Osteocyte (in vitro differentiated cells): Measurements from ENCODE around the gene CTNS. TPM values are rescaled to one million over a fixed set of nuclear protein-coding genes. Genes with fewer than 3 reads are reported as not detected.
A peak's percentile ranks its signal among the peaks of the same experiment; 100 is the strongest.

Source experiments
- DNase-seq: peaks from one replicate; pipeline ENCODE4 v3.0.0; 2021; ENCODE audit warnings: mixed read lengths; ENCODE audit not compliant: unreplicated experiment; ENCODE audit errors: extremely low spot score
- H3K27ac Mint-ChIP-seq: one replicate; pipeline ENCODE4 v1.8.0; 2021; ENCODE audit warnings: mild to moderate bottlenecking, mixed read lengths; ENCODE audit not compliant: unreplicated experiment
- H3K27me3 Mint-ChIP-seq: one replicate; pipeline ENCODE4 v1.8.0; 2021; ENCODE audit warnings: mixed read lengths; ENCODE audit not compliant: unreplicated experiment
- H3K36me3 Mint-ChIP-seq: one replicate; pipeline ENCODE4 v1.8.0; 2021; ENCODE audit warnings: mixed read lengths; ENCODE audit not compliant: unreplicated experiment
- H3K4me1 Mint-ChIP-seq: one replicate; pipeline ENCODE4 v1.8.0; 2021; ENCODE audit warnings: mixed read lengths; ENCODE audit not compliant: unreplicated experiment
- H3K4me3 Mint-ChIP-seq: one replicate; pipeline ENCODE4 v1.8.0; 2021; ENCODE audit warnings: mild to moderate bottlenecking, moderate library complexity, mixed read lengths; ENCODE audit not compliant: unreplicated experiment
- H3K9me3 Mint-ChIP-seq: one replicate; pipeline ENCODE4 v1.8.0; 2021; ENCODE audit warnings: mixed read lengths; ENCODE audit not compliant: unreplicated experiment
- CTCF ChIP-seq: fragments of 200-600 bp; sonication (generic); IDR thresholded peaks from 2 replicates; pipeline ENCODE4 v1.5.0; 2021; ENCODE audit warnings: antibody characterized with exemption, mild to moderate bottlenecking, moderate library complexity
- total RNA-seq: library from RNA; stranded (reverse); gene quantifications from 2 replicates; pipeline ENCODE4 v1.2.1, GENCODE V29; 2021

The CTNS gene
- total RNA-seq, 1 donor from 2014 or later: 23.8 TPM

- Mint-ChIP-seq H3K4me3 (no peak overlapping the region), H3K27me3 (no peaks in the 10 kb centered on the region), H3K27ac (no peak overlapping the region), H3K4me1 (no peaks in the 10 kb centered on the region), H3K36me3 (no peaks in the 10 kb centered on the region), H3K9me3 (no peaks in the 10 kb centered on the region)
- no peak for DNase-seq
- no peak for TF ChIP-seq CTCF
Observed at GRCh38 chr17:3681565-3681964, 45.0 kb downstream of the CTNS start.

GRCh38 chr17:3682033-3682432 lies 45.5 kb downstream of the CTNS start:
- no peak overlapping the region for H3K27ac Mint-ChIP-seq

GRCh38 chr17:3683054-3683511 lies 46.5 kb downstream of the CTNS start:
- TF ChIP-seq CTCF: peak; percentile 81
- no peak overlapping the region for H3K27ac Mint-ChIP-seq
- H3K27me3 Mint-ChIP-seq: no peaks in the 10 kb centered on the region
- H3K4me3 Mint-ChIP-seq: no peak overlapping the region
- no peak for DNase-seq
- H3K4me1 Mint-ChIP-seq: no peaks in the 10 kb centered on the region
- H3K36me3 Mint-ChIP-seq: no peaks in the 10 kb centered on the region
- no peaks in the 10 kb centered on the region for H3K9me3 Mint-ChIP-seq

More at GRCh38 chr17:3682033-3682432, 45.5 kb downstream of the CTNS start:
- DNase-seq: no peak
- Mint-ChIP-seq H3K36me3 (no peaks in the 10 kb centered on the region), H3K9me3 (no peaks in the 10 kb centered on the region), H3K4me3 (no peak overlapping the region), H3K4me1 (no peaks in the 10 kb centered on the region), H3K27me3 (no peaks in the 10 kb centered on the region)
- no peak for TF ChIP-seq CTCF

GRCh38 chr17:3685174-3685573 lies 48.6 kb downstream of the CTNS start:
- H3K4me3 Mint-ChIP-seq: no peak overlapping the region
- no peaks in the 10 kb centered on the region for H3K36me3 Mint-ChIP-seq
- H3K27me3 Mint-ChIP-seq: no peaks in the 10 kb centered on the region
- H3K27ac Mint-ChIP-seq: no peak overlapping the region
- no peaks in the 10 kb centered on the region for H3K4me1 Mint-ChIP-seq
- no peak for DNase-seq
- no peak for TF ChIP-seq CTCF
- H3K9me3 Mint-ChIP-seq: no peaks in the 10 kb centered on the region

- no peak for TF ChIP-seq CTCF
- DNase-seq: no peak
- Mint-ChIP-seq H3K27ac (no peak overlapping the region), H3K4me3 (no peak overlapping the region), H3K36me3 (no peaks in the 10 kb centered on the region), H3K27me3 (peaks cover 4% of the 10 kb centered on the region), H3K4me1 (no peaks in the 10 kb centered on the region), H3K9me3 (no peaks in the 10 kb centered on the region)
Observed at GRCh38 chr17:3688027-3688553, 51.5 kb downstream of the CTNS start.
